ENCODE measurements around the gene HMGB4.

The HMGB4 gene

DNA sequence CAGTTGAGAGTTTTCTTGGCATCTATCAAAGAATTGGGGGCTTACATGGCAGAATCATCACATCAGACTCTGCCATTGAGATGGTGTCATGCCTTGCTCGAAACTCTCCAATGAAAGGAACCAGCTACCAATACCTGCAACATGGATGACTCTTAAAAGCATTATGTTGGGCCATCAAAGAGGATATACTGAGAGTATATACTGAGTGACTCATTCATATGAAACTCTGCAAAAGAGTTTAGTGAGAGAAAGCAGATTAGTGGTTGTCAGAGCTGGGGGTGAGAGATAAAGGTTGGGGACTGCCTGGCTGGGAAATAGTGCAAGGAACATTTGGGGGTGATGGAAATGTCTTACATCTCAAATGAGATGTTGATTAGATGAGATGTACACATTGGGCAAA lies 14.7 kb upstream of the HMGB4 start:
- no peak for DNase-seq

DNA sequence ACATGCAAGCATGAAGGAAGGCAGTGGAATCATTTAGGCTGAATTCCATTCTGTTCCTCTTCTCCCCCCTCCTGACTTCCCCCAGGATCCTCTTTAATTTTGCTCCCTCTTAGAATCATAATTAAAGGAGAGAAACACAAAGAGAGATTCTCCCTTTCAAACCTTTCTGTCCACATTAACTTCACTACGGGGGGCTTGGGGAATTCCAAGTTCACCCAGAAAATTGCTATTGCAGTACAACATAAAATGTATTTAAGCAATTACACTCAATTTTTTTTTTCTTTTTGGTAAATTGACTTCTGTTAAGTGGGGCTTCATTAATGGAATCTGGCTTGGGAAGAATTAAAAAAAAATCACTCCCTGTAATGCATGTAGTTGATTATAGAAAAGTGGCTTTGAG lies 13.4 kb upstream of the HMGB4 start:
- no peak for DNase-seq

DNA sequence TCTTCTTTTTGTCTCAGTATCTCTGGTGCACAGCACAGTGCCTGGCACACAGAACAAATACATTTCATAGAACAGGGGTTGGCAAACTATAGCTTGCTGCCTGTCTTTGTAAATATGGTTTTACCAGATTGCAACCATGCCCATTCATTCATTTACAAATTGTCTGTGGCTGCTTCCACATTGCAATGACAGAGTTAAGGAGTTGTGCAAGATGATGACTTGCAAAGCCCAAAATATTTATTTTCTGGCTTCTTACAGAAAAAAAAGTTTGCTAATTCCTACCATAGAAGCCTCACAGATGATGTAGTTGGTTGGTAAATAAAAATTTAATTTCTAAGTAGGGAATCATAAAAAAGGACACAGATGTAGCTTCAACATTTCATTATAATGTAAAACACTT lies 11.2 kb upstream of the HMGB4 start:
- DNase-seq, result no peak

DNA sequence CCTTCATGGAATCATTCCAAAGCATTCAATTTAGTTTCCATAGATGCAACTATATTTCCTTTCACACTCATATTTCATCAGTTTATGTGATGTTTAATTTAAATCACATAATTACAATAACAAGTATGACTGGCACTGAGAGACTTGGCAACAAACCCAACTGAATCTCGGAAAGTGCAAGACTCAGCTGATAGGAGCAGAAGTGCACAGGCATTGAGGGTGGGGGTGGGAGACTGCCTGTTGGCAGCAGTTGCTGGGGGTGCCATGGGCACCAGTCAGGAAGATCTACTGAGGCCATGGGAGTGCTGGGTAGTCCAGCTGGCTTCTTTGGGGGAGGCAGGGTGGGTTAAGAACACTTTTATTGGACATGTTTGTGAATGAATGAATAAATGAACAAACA lies 10.4 kb upstream of the HMGB4 start:
- DNase-seq, result no peak

DNA sequence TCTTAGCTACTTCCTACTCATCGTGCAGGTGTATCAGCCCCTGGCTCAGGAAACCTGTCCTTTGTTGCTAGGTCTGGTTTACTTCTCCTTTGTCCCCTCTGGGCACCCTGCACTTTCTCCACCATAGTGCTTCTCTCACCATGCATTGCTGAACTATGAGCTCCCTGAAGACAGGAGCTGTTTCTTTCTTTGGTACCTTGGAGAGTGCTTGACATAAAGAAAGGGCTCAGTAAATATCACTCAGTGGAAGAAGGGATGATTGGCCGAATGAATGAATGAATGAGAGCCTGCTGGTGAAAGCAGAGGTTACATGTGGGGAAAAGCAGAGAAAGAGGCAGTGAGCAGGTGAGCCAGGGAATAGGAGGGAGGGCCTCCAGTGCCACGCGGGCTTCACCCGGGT lies 9.8 kb upstream of the HMGB4 start:
- DNase-seq, result no peak

DNA sequence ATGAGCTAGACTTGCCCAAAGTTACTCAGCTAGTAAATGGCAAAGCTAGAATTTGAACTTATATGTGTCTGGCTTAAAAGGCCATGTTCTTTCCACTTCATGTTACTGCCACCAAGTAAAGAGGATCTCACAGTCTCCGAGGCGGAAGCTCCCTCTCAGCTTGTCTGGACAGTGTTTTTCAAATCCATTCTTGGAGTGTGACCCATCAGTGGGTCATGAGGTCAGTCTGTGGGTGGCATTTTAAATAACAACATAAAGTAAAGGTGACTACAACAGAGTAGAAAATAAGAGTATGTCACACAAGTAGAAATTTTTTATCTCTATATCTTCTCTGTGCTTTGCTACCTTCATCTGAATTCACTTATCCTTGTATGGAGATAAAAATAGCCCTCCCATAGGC lies 3.2 kb upstream of the HMGB4 start:
- DNase-seq, result no peak

DNA sequence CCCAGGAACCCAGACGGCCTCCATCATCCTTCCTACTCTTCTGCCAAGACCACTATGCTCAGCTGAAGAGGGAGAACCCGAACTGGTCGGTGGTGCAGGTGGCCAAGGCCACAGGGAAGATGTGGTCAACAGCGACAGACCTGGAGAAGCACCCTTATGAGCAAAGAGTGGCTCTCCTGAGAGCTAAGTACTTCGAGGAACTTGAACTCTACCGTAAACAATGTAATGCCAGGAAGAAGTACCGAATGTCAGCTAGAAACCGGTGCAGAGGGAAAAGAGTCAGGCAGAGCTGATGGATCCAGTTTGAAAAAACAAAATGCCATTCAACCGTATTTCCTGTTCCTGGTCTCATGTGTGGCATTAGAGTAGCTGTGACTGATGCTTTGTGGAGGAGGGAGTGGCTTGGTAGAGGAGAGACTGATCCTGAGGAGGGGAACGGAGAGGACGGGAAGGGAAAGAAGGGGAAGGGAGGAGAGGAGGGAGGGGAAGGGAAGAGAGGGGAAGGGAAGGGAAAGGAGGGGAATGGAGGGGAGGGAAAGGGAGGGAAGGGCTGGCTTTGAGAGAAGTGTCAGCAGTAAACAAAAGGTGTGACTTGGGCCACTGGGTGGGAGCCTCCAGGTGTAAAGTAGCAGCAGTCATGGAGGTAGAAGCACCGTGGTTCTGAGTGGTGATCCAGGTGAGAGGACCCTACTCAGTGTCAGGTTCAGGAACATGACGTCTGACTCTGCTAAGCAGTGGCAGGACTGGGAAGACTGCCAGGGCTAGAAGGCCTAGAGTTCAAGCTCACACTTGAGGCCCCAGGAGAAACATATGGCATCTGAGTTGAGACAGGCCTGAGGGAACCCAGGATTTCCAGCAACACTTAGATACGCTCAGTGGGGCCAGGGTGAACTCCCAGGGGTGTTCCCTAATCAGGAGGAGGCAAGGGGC lies 846 bp downstream of the HMGB4 start:
- no peak for DNase-seq

DNA sequence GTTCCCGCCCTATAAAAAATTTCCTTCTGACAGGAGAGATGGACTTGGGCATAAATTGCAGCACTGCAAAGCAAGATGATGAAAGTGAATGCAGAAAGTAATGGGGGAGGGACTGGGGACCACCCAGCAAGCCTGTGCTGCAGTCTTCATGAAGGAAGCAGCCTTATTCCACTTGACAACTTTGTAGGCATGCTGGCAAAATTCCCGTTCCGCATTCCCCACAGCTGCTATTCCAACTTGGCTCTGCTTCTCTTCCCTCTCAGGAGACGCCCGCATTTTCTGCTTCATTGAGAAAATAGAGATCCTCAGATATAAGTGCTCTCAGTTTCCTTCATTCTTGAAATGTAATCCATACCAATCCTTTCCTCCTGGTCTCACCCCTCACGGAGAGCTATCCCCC lies 2.4 kb downstream of the HMGB4 start:
- no peak for DNase-seq

DNA sequence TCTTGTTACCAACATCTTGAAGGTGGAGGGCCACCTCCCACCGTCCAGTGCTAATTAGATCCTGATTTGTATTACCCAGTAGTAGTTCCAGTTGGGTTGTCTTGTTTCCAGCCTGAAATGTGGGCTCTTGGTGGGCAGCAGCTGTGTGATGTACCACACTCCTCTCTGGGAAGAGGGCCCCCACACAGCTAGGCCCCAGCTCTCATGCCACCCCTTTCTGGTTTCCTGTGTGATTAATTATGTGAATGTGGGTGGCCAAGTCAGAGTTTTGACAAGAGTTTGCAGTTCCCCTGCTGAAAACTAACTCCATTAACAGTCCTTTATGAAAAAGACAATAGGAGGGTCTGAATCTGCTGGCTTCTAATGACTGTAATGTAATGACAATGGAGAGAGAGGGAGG lies 3.8 kb downstream of the HMGB4 start:
- DNase-seq, result no peak

DNA sequence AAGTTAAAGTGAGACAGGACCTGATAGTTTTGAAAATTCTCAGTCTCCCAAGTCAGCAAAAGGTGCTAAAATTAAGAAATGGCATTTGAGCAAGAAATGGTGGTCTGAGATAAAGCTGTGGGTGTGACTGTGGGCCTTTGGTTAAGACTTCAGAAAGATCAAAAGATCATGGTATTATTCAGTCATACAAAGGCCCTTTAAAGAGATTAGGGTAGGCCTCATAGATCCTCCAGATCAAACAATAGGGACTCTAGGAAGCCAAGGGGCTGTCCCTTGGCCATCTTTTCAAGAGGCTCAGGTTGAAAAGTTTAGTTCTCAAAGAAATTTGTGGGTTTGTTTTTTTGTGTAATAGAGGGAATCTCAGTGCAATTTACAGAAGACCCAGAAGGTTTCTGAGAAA lies 8.4 kb downstream of the HMGB4 start:
- no peak for DNase-seq

DNA sequence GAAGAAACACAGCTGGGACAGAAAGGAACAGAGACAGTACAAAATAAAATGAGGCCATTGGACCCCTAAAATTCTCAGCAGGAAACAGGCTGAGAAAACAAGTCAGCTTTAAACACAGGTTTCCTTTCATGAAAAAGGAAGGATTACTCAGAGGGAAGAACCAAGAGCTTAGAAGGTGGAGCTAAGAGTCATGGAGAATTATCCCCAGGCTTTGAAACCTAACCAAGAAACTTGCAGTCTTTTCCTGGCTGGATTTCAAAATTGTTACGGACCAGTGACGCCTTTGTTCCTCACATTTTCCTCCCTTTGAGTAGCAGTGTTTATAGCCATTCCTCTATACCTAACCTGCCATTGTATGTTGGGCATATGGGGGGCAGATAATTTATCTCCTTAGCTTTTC lies 8.8 kb downstream of the HMGB4 start:
- DNase-seq, result no peak

DNA sequence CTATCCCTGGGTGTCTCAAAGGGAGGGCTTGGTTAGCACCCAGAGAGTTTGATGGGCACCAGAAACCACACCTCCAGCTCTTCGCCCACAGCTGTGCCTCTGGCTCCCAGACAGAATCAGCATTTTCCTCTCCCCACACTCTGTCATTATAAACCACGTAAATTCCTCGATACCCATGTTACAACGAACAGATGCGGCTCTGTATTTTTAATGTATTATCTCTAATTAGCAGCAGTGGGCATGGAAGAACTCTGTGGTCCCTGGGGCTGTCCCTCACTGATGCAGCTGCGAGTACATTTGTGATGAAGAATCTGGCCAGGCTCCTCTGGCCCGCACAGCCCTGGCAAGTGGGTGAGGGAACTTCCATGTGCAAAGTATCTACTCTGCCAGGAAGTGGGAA lies 10.8 kb downstream of the HMGB4 start:
- no peak for DNase-seq

DNA sequence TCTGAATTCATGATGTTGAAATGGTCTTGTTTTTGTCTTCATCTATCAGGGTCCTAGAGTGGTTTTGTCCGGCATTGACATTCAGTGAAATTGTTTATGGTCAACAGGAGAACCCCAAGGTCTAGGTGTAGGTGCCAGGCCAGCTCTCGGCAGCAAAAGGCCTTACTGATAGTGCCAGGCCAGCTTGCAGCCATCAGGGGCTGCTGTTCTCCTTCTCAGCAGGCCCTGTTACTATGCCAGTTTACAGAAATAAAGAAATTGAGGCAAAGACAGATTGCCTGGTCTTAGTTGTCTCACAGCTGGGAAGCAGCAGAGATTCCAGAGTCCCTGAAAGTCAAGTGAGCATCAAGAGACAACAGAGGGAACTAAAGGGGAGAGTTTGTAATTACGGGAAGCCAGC lies 12.0 kb downstream of the HMGB4 start:
- DNase-seq, result no peak

DNA sequence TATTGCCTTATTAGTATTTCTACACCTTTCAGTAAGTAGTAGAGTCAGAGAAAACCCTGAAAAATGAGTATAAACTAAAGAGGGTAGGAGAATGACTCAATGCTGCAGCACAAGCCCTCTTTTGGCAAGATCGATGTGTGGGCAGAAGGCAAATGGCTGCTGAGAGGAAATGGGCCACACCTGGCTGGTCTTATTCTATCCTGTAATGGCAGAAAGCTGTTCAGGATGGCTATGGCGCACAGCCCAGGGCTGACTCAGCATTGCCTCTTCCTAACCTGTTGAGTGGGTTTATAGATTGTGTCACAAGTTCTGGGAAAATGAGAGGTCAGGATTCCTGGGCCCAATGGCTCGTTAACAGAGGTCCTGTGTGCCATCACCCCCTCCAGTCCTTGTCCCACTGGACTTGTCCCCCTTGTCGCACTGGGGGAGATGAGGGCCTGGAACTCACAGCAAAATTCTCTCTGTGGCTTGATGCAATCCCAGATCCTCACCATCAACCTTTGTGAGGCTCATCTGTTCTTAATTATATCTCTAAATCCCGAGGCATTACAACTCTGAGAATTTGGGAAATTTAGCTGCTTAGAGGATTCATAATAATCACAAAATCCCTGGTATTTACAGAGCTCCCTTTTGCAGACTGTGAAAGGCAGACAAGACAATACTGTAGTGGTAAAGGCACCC lies 13.2 kb downstream of the HMGB4 start:
- no peak for DNase-seq

DNA sequence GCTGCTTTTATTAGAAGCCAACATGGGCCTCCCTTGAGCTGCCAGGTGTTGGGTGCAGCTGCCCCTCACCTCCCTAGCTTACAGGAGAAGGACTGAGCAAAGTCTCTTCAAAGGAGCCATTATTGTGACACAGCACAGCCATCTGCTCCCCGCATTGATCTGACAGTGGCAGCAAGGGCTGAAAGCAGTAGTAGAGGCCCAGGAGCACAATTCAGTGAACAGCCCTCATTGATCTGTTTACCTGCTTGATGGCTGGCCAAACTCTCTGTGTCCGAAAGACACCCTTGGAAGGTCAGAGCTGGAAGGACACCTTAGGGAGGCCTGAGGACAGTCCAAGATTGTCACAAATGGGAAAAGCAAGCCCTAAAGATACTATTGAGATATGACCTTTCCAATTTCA lies 14.5 kb downstream of the HMGB4 start:
- no peak for DNase-seq

DNA sequence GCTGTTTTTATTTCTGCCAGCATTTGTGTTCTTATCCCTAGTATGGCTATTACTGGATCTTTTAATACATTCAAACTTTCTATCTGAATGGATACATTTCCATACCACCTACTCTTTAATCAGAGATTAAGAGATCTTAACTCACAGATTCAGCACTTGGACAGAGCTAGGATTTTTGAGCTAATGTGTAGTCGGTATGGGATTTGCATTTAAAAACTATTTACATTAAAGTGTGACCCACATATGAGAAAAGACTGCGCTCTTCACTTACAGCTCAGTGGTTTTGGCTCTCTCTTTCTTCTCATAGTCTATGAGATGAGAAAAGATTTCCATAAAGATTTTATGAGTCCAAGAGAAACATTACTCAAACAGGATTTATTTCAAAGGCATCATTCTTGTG lies 16.4 kb downstream of the HMGB4 start:
- DNase-seq, result no peak

DNA sequence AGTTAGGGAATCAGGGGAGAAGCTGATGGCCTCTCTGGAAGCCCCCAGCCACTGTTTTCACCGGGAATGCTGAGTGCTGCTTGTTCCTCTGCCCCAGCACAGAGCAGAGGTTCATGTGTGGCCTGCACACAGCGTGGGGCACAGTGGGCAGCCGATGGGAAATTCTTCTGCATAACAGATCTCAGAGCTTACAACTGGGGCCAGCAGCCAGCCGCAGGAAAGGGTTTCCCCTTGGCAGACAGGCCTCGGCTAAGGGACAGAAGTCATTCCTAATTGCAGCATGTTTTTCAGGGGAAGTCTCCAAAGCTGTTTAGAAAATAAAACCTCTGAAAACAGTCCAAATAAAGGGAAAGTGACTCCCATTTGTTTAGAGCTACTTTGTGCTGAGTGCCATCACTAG lies 22.6 kb downstream of the HMGB4 start:
- DNase-seq, result no peak

DNA sequence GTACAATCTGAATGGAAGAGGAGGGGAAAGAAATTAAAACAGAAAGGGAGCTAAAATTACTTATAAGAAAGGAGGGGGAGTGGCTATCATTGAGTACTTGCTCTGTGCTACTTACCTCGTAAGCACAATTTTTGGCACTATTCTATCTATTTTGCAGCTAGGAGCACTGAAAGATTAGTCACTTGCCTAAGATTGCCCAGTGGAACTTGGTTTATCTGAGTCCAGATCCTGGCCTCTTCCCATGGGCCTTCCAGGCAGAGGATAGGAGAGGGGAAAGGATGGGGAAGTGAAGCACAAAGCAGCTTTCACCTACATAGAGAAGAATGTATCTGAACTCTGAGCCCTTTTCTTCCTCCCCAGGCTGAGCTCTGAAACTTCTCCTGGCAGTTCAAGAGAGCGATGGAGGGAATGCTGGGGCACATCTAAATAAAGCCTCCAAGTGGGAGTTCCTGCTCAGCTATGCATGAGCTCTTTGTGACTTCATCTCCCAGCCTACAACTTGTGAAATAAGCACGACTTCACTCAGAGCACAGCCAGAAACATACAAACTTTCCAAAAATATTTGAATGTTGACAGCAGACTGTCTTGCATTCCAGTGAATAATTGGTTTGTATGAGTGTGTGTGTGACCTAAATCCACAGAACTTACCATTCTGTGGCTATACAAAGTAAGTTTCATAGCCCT lies 29.4 kb downstream of the HMGB4 start:
- DNase-seq, result no peak

DNA sequence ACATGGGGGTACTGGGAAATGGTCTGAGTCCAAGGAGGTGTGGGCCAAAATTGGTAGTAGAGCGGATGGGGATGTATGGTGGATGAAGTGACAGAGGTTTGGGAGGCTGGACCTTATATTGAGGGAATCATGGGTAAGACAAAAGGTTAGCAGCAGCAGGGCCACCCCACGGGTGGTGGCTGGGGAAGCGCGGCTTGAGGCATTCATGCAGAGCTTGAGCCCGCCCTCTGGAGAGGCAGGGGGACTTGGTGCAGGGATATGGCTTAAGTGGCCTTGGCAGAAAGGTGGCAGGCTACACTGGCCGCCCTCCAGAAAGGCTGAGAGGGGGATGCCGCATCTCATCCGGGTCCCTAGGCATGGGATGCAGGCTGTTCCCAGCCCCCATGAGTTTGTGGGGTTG lies 31.5 kb downstream of the HMGB4 start:
- no peak for DNase-seq

DNA sequence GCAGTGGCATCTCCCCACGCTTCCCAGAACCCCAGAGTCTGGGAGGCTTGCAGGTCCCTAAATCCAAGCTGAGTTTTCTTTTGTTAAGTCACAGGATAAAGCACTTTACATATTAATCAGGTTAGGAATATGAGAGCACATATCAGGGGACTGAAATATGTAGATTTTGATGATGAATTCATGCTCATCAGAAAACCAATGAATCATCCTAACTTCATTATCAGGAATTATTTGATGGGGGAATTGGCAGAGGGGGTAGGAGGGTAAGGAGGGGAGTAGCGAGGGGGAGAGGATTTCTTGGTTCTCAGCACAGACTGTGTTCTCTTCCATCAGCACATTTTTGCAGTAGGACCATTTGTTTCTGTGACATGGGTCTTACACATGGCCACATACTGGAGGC lies 32.1 kb downstream of the HMGB4 start:
- no peak for DNase-seq

DNA sequence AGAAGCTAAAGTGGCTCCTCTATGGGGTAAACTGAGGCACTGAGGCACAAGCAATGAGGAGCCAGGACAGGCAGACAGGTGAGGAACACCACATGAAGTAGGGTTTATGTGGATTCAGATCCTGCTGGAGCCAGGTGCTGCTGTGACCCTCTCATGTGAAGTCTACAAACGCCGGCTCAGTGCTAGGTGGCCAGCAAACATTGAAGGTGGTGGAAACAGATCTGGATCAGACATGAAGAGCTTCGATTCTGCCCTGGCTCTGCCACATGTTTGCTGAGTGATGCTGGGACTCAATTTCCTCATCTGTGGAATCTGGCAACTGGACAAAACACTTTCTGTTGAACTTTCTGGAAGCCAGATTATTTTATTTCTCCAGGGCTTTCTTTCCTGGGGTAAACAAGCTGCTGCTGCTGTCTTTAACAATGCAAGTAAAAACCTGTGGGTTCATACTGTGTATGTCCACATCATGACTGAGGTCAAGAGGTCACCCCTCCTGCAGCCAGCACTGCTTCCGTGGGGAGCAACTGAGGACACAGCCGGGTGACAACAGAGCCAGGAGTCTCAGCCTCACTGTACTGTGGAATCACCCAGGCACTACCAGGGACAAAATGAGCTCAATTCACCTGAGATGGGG lies 33.3 kb downstream of the HMGB4 start:
- DNase-seq, result no peak

DNA sequence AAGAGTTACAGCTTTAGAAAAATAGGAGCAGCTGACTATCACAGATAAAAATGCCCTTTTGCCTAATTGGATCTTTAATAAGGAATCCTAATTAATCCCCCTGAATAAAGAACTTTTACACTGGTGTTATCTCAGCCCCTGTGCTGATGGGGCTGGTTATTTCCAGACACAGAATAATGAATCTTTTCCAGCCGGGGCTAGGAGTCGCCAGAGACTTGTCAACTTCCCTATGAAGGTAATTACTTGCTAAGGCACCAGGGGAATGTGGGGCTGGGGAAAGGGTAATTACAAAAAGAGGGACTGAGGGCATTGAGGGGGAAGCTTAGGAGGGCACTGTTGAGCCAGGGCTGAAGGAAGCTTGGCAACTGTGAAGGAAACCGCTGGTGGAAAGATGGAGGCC lies 34.5 kb downstream of the HMGB4 start:
- no peak for DNase-seq

DNA sequence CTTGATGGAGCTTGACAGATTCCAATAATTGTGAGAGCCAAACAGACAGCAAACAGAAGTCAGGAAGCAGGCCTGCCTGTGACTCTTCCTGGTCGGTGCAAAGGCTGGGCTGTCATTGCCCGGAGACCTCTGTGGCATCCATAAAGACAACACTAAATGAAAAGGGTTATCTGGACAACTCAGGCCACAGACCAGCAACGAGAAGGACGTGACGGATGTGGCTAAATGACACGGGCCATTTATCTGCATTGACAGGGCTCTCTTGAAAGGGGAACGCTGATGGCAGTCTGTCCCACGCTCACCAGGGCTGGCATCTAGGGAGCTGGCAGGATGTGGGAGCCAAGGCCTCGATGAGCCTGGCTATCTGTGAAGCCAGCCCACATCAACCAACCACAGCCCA lies 35.0 kb downstream of the HMGB4 start:
- no peak for DNase-seq

DNA sequence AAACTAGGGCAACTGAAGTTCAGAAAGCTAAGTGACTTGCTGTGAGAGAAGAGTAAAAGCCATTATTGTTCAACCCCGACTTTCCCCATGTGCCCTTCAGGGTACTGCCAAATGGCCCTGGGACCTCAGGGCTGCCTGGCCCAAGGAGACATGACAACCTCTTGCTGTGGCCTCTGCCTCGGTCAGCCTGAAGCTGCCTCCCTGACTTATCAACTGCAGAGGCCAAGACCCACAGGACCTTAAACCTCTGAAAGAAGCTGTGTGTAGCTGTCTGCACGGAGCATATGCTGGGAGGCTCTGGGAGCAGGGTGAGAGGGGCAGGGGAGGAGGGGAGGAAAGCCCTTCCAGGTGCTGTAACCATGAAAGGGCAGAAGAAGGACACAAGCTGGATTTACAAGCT lies 35.9 kb downstream of the HMGB4 start:
- DNase-seq, result no peak

Measured in stimulated activated naive CD4-positive, alpha-beta T cell (primary cell).